NCI-H460 (cell line): ENCODE measurements around the gene LSP1. TPM values are rescaled to one million over a fixed set of nuclear protein-coding genes. Genes with fewer than 3 reads are reported as not detected.
"Not testable (repeated sequence)": the region's sequence is repeated elsewhere in the genome, so short reads cannot be mapped to it uniquely, and the experiment has no call there.

ENCODE experiments used
- DNase-seq: peaks from one replicate; pipeline ENCODE4 v3.0.0-alpha.2; 2016; ENCODE audit warnings: low read depth; ENCODE audit errors: extremely low read depth
- small RNA-seq, 2 experiments: library from RNA; depleted of rRNA; stranded (forward); fragments of <200 nt; gene quantifications; one replicate each; pipeline ENCODE3, GENCODE V24; 2014
- total RNA-seq: library from RNA; depleted of rRNA; stranded (reverse); fragments of >200 nt; shearing (Covaris generic); gene quantifications from 2 replicates; pipeline ENCODE4 v1.2.3, GENCODE V29; 2014; rRNA removed

LSP1 gene
- total RNA-seq, 1 experiment from 2014 or later: not detected

GRCh38 chr11:1937616-1938342 lies 84.9 kb downstream of the LSP1 start:
- DNase-seq: no peak

- DNase-seq: no peak
These were observed 85.6 kb downstream of the LSP1 start for GRCh38 chr11:1938343-1939005.

GRCh38 chr11:1939006-1939625 lies 86.2 kb downstream of the LSP1 start:
- no peak for DNase-seq

- not testable (repeated sequence) for DNase-seq
These were observed 86.9 kb downstream of the LSP1 start for GRCh38 chr11:1939788-1940187.

Small RNA genes within 50 kb of the gene (small RNA-seq; reads per million reads assigned to genes)
- gene AC051649.1 (0 reads per million in 2 experiments), gene MIR4298 (0 reads per million in 2 experiments)

Other genes with a start within 250 kb of the LSP1 start
- gene KRTAP5-3, start 244.6 kb upstream of the LSP1 start, total RNA-seq: not detected in 2 replicates
- not detected in 2 replicates for gene KRTAP5-4, start 230.9 kb upstream of the LSP1 start, total RNA-seq
- not detected in 2 replicates for gene KRTAP5-5, start 223.3 kb upstream of the LSP1 start, total RNA-seq
- not detected in 2 replicates for gene KRTAP5-6, start 155.9 kb upstream of the LSP1 start, total RNA-seq
- 0.49 and 1.0 TPM in 2 replicates for gene IFITM10, start 102.5 kb upstream of the LSP1 start, total RNA-seq
- gene CTSD, start 89.2 kb upstream of the LSP1 start, total RNA-seq: 358 and 367 TPM in 2 replicates
- not detected in 2 replicates for gene SYT8, start 18.1 kb upstream of the LSP1 start, total RNA-seq
- not detected in 2 replicates for gene TNNI2, start 14.1 kb upstream of the LSP1 start, total RNA-seq
- not detected in 2 replicates for gene PRR33, start 38.8 kb downstream of the LSP1 start, total RNA-seq
- not detected in 2 replicates for gene TNNT3, start 66.6 kb downstream of the LSP1 start, total RNA-seq
- gene MRPL23, start 94.2 kb downstream of the LSP1 start, total RNA-seq: 74.9 and 80.3 TPM in 2 replicates
- 0.40 and 1.5 TPM in 2 replicates for gene H19, start 144.8 kb downstream of the LSP1 start, total RNA-seq